Large intestine (tissue), 3 donors: ENCODE data around the gene RGS19. TPM values are rescaled to one million over a fixed set of nuclear protein-coding genes. Genes with fewer than 3 reads are reported as not detected.
A peak's percentile ranks its signal among the peaks of the same experiment; 100 is the strongest.

ENCODE experiments used
- DNase-seq, 2 donors: peaks; one replicate each; pipeline versions ENCODE4 v3.0.0 to v3.0.0-alpha.2; 2013
- H3K27ac ChIP-seq: one replicate; pipeline ENCODE4 v1.5.1; 2013; ENCODE audit warnings: low read length
- H3K27me3 ChIP-seq: 2 replicates; pipeline ENCODE4 v1.6.1; 2013; ENCODE audit warnings: low read length; ENCODE audit not compliant: control insufficient read depth, insufficient read depth
- H3K36me3 ChIP-seq: 2 replicates; pipeline ENCODE4 v1.6.1; 2013; ENCODE audit warnings: low read length; ENCODE audit not compliant: control insufficient read depth, insufficient read depth
- H3K4me1 ChIP-seq: one replicate; pipeline ENCODE4 v1.6.1; 2013; ENCODE audit warnings: low read length; ENCODE audit not compliant: control insufficient read depth, insufficient read depth
- H3K4me3 ChIP-seq: one replicate; pipeline ENCODE4 v1.5.1; 2013; ENCODE audit warnings: low read length
- H3K9me3 ChIP-seq: one replicate; pipeline ENCODE4 v1.6.1; 2013; ENCODE audit warnings: mild to moderate bottlenecking, low read depth, low read length, moderate library complexity; ENCODE audit not compliant: control insufficient read depth
- WGBS: methylation state at CpG from one replicate; pipeline ENCODE4 v1.1.5; 2013; ENCODE audit warnings: low lambda C conversion rate; ENCODE audit not compliant: insufficient coverage; 5-methylcytosine and 5-hydroxymethylcytosine counted together
- polyA plus RNA-seq: library from polyadenylated mRNA; unstranded; fragments of 120-200 nt; gene quantifications from one replicate; pipeline ENCODE4 v1.2.1, GENCODE V29; 2013

Gene RGS19
- polyA plus RNA-seq, 1 donor = 5.9 TPM

DNA sequence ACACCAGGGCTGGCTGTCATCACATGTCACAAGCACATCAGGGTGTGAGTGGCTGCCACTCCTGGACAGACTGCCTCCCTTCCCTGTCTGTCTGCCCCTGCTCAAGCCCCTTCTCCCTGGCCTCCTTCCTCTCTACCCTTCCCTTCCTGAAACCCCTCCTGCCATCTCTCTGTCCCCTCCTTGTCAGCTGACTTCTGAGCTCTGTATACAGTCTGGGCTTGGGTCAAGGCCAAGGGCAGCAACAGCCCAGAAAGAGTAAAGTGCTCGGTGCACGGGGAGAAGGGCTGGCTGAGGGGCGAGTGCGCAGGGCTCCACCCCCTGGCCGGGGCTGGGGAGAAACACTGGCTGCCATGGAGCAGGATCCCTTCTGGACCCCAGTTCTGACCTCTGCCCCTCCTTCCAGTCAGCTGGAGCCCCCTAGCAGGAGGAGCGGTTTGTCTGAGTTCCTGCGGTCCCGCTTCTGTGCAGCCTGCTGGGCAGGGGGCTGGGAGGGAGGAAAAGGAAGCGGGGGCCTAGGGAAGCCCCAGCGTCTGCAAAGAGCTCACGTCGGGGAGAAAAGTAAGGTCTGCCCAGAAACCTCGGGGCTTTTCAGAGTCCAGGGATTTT, 2.9 kb upstream of the RGS19 start:
- peaks cover 79% of the 10 kb centered on the region for H3K27me3 ChIP-seq
- no CpG with 5 or more reads among the region's 13 CpGs for WGBS
- H3K36me3 ChIP-seq = no peaks in the 10 kb centered on the region
- H3K4me3 ChIP-seq = no peak overlapping the region
- DNase-seq = no peak
- no peak overlapping the region for H3K27ac ChIP-seq
- H3K9me3 ChIP-seq = peaks cover 3% of the 10 kb centered on the region
- peaks cover 27% of the 10 kb centered on the region for H3K4me1 ChIP-seq

DNA sequence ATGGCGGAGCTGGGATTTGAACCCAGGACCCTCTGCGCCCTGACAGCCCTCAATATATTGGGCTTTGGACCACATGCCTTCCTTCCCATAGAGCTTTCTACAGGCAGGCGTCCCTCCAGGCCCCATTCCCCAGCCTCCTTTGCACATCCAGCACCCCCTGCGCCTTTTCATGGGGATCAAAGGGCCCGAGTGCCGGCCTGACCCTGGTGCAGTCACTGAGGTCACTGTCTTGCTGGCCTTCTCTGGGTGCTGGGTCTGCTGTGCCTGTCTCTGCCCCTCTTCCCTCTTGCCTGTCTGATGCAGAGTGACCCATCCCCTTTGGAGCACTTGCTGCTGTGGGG, 2.3 kb upstream of the RGS19 start:
- WGBS = no CpG with 5 or more reads among the region's 6 CpGs
- Histone ChIP-seq H3K4me3 (no peak overlapping the region), H3K4me1 (peaks cover 27% of the 10 kb centered on the region), H3K27me3 (peaks cover 76% of the 10 kb centered on the region), H3K9me3 (peaks cover 3% of the 10 kb centered on the region), H3K36me3 (no peaks in the 10 kb centered on the region), H3K27ac (no peak overlapping the region)
- DNase-seq = no peak

DNA sequence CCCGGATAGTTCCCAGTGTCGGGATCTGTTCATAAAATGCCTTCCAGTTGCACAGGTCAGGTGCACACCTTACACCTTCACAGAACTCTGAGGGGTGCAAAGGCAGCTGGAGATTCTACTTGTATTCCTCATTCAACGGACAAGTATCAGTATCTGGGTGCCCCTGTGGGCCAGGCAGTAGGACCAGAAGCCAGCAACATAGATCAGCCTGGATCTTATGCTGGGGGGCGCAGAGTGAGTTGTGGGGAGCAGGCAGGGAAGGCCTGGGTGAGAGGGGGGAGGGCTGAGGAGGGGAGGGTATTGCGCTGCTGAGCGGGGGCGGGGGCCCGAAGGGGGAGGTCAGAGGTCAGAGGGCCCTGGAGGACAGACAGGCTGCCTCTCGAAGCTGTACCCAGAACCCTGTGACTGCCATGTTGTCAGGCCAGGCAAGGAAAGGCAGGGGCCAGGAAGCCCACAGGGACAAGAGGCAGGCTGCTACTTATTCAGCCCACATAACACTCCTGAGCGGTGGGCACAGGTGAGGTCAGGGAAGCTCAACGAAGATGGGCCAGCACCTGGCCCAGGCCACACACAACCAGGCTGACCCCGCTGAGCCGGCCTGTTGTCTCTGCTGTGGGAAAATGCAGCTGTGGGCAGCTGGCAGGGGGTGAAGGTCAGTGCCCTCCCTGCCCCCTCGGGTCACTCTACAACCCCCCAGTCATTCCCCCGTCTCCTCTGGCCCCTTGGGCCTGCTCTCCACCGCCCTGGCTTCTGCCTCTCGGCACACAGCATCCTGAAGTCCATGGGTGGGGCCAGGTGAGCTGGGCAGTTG, 1.7 kb upstream of the RGS19 start:
- H3K27me3 ChIP-seq = peaks cover 71% of the 10 kb centered on the region
- DNase-seq = no peak
- no peak overlapping the region for H3K4me3 ChIP-seq
- 100% methylated on average over 1 of the region's 17 CpGs for WGBS
- no peaks in the 10 kb centered on the region for H3K36me3 ChIP-seq
- no peak overlapping the region for H3K27ac ChIP-seq
- peaks cover 3% of the 10 kb centered on the region for H3K9me3 ChIP-seq
- peaks cover 27% of the 10 kb centered on the region for H3K4me1 ChIP-seq

DNA sequence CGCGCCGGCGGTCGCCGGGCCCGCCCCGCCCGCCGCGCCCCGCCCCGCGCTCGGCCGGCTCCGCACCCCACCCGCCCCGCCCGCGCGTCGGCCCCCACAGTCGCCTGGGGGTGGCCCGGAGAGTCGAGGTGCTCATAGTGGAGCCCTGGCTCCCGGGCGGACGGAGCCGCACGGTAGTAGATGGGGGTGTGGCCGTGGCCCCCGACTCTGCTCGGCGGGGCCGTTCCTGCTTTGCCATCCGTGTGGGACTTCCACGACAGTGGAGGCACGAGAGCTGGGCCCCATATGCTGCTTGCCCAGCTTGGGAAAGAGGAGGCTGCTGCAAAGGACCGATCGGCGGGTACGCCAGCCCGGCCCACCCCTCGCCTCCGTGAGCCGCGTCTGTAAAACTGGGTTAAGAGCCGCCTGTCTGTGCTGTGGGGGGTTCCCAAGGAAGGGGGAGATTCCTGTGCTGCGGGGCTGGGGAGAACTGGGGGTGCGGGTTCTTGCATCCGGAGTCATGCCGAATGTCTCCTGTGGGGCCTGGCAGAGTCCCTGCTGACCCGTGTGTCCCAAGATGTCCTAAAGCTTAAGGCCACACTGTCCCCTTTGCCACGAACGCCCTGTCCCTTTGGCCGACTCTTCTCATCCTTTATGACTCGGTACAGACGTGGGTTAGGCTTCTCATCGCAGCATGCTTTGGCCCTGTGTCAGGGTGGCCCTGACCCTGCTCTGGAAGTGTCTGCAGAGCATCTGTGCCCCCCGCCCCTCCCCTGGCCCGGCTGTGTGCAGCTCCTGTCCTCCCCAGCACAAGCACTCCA, 895 bp upstream of the RGS19 start, which contains the start of gene OPRL1:
Gene OPRL1 (plus strand): TSS at position 70 of the 800 bp plus-strand sequence. CDS start 12,639 bp downstream, outside the sequence.
- no peak within 1 kb of the TSS for H3K27ac ChIP-seq
- peaks cover 3% of the 10 kb centered on the region for H3K9me3 ChIP-seq
- DNase-seq = no peak
- WGBS = no CpG with 5 or more reads among the region's 62 CpGs
- H3K27me3 ChIP-seq = peaks cover 63% of the 10 kb centered on the region
- H3K4me3 ChIP-seq = peak within 1 kb of the TSS; percentile 56
- no peaks in the 10 kb centered on the region for H3K36me3 ChIP-seq
- H3K4me1 ChIP-seq = peaks cover 27% of the 10 kb centered on the region

DNA sequence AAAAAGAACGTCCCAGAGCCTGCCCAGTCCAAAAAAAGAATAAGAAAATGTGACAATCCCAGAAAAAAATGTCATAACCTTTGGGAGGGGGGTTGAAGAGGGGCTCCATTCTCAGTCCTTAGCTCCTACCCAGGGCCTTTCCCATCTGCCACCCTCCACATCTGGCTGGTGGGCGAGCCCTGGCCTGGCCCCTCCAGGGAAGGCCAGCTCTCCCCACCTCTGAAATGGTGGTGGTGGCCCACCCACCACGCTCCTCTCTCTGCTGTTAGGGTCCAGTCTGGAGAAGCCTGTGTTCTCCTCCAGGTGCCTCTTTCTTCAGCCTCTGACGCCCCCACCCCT, 415 bp downstream of the RGS19 start:
- WGBS = no CpG with 5 or more reads among the region's 4 CpGs
- Histone ChIP-seq H3K36me3 (no peaks in the 10 kb centered on the region), H3K27ac (no peak overlapping the region), H3K9me3 (no peaks in the 10 kb centered on the region), H3K4me1 (peaks cover 20% of the 10 kb centered on the region), H3K4me3 (peak overlapping the region; percentile 56), H3K27me3 (peaks cover 52% of the 10 kb centered on the region)
- no peak for DNase-seq

DNA sequence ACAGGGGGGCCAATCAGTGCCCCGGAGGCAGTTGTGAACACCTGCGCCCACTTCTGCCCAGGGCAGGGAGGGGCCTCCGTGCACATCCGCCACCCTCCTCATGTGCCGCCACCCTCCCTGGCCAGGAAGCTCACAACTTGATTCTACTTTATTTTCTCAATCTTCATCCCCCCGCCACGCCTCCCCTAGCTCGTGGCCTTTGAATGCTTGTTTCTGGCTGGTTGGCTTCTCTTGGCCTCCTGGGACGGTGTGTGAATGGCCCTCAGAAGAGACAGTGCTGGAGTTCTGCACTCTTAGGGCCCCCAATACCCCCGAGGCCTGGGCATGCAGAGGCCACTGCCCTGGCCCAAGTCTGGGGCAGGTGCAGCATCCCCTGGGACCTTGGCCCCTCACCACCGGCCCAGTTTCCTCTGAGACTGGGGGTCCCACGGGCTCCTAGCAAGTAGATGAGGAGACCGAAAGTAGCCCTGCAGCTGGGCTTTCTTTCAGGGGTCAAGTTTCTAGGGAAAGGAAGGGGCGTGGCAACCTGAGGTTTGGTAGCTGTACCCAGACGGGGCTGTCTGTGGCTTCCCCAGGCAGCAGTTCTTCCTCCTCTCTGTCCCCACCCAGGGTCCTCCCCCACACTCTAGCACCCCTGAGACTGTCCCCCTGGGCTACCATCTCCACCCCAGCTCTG, 1.3 kb downstream of the RGS19 start:
- WGBS = 93% methylated on average over 3 of the region's 15 CpGs
- Histone ChIP-seq H3K36me3 (no peaks in the 10 kb centered on the region), H3K27ac (no peak overlapping the region), H3K9me3 (no peaks in the 10 kb centered on the region), H3K4me1 (peaks cover 16% of the 10 kb centered on the region), H3K4me3 (peak overlapping the region; percentile 0), H3K27me3 (peaks cover 44% of the 10 kb centered on the region)
- DNase-seq = no peak

DNA sequence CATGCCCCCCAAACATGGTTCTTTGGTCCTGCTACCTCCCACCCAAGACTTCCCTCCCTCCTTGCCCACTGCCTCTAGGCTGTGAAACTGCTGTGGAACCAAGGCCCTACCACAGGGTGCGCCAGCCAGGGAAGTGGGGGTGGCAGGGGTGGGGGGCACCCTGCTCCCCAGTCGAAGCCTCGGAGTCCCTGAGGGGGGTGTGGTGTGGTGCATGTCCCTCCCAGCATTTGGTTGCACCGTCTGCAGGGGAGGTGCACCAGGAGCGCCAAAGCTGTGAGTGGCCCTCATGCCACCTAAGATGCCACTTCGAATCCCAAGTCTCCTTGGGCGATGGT, 1.8 kb downstream of the RGS19 start:
- H3K27me3 ChIP-seq = peaks cover 39% of the 10 kb centered on the region
- no CpG with 5 or more reads among the region's 7 CpGs for WGBS
- H3K27ac ChIP-seq = no peak overlapping the region
- H3K36me3 ChIP-seq = no peaks in the 10 kb centered on the region
- H3K9me3 ChIP-seq = no peaks in the 10 kb centered on the region
- H3K4me3 ChIP-seq = no peak overlapping the region
- peaks cover 14% of the 10 kb centered on the region for H3K4me1 ChIP-seq
- no peak for DNase-seq

DNA sequence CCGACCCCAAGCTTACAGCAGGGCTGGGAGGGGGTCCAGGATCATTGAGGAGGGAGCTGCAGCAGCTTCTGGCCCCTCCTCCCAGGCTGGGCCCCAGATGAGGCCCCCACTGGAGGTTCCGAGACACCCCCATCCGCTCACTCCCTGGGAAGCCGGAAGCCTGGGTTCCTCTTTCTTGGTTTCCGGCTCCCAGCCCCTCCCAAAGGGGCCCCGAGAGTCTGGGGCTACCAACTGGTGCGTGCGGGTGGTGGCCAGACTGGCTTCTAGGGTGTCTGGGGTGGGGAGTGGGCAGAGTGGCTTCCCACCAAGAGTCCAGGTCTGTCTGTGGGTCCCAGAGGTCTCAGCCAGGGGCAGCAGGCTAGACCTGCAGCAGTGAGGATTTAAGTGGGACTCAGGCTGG, 2.2 kb downstream of the RGS19 start:
- DNase-seq = no peak
- H3K27me3 ChIP-seq = peaks cover 35% of the 10 kb centered on the region
- H3K27ac ChIP-seq = no peak overlapping the region
- no CpG with 5 or more reads among the region's 8 CpGs for WGBS
- peaks cover 14% of the 10 kb centered on the region for H3K4me1 ChIP-seq
- no peak overlapping the region for H3K4me3 ChIP-seq
- no peaks in the 10 kb centered on the region for H3K9me3 ChIP-seq
- H3K36me3 ChIP-seq = no peaks in the 10 kb centered on the region

DNA sequence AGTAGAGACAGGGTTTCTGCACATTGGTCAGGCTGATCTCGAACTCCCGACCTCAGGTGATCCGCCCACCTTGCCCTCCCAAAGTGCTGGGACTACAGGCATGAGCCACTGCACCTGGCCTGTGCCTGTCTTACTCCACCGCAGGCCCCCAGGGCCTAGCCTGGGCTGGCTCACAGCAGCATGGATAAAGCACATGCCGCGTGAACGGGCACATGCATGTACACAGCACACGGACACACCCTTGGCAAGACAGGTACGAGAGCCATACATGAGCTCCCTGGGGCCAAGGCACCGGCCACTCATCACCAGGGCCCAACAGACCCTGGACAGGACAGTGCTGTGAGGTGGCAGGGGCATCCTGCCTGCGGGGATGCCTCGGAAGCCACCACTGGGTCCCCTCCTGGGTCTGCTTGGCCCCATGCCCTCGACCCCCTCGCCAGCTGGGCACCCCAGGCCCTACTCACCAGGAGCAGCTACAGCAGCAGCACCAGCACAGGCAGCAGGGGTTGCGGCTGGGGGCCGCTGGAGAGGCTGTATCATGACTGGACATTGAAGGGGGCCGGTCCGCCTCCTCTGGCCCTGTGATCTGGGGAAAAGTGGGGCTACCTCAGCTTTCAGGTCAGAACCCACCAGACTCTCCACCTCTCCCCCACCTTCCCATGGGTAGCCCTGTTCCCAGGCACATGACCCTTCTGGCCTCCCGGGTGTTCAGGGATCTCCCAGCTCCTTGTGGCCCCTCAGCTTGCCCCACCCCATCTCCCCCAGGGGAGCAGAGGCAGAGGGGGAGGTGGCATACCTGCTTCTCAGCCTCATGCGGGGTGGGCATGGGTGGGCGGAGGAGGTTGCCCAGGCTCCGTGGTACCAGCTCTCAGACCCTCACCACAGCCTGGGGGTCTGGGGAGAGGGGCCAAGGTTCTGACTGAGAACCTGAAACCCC, 3.0 kb downstream of the RGS19 start:
- WGBS = no CpG with 5 or more reads among the region's 22 CpGs
- H3K27ac ChIP-seq = no peak overlapping the region
- no peak for DNase-seq
- H3K9me3 ChIP-seq = no peaks in the 10 kb centered on the region
- H3K27me3 ChIP-seq = peaks cover 27% of the 10 kb centered on the region
- H3K4me3 ChIP-seq = no peak overlapping the region
- H3K36me3 ChIP-seq = no peaks in the 10 kb centered on the region
- peaks cover 14% of the 10 kb centered on the region for H3K4me1 ChIP-seq
